ENCODE data around the gene DLGAP1. TPM values are rescaled to one million over a fixed set of nuclear protein-coding genes. Genes with fewer than 3 reads are reported as not detected.

The DLGAP1 gene
- total and polyA plus RNA-seq, 2 experiments from 2014 or later: 0.13 to 0.22 TPM

DNA sequence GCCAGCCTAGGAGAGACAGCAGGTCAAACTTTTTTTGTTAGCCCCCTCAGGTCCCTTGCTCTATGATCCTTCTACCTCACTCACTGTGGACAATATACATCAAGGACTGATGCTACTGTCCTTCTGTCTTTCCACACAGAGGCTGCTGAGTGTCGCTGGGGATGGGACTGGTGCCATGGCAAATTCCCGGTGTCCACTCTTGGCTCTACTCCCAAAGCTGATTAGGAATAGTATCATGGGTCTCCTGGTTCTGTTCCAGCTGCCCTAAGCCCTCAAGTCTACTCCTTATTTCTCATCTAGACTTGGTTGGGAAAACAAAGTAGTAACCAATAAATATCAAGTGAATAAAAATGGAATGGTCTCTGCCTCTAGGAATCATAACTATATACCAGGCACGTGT lies 563.9 kb downstream of the DLGAP1 start:
- Histone ChIP-seq H2AFZ (no peak overlapping the region), H4K20me1 (ENCODE audit: insufficient read depth) (no peaks in the 10 kb centered on the region), H3K4me2 (ENCODE audit: unreplicated experiment) (no peak overlapping the region), H3K9ac (no peak overlapping the region), H3K9me2 (ENCODE audit: insufficient read depth) (no peaks in the 10 kb centered on the region), H3K27ac (no peak overlapping the region), H3K36me3 (ENCODE audit: low read depth) (no peaks in the 10 kb centered on the region), H3K4me1 (ENCODE audit: insufficient read depth) (peaks cover 13% of the 10 kb centered on the region), H3K27me3 (replicated peaks; ENCODE audit: insufficient read depth) (no peaks in the 10 kb centered on the region), H3K4me3 (no peak overlapping the region), H3F3A (ENCODE audit: insufficient read depth) (peaks cover 10% of the 10 kb centered on the region; the same call in 1 of the 2 replicates), H3K79me2 (ENCODE audit: insufficient read depth) (no peaks in the 10 kb centered on the region), H3K9me3 (ENCODE audit: low read depth) (no peaks in the 10 kb centered on the region)
- 57 to 58% methylated on average over 3 of the region's 3 CpGs for WGBS, 2 experiments (ENCODE audit: low coverage in 1 of 2, low lambda C conversion rate in 2 of 2, missing lambda C conversion rate in 2 of 2)
- in situ Hi-C loops (cut with MboI): no loop called here
- TF ChIP-seq EZH2 (IDR thresholded peaks at IDR 0.05; ENCODE audit: insufficient read depth, poor library complexity, severe bottlenecking) (no peak), EZH2phosphoT487 (IDR thresholded peaks at IDR 0.05; ENCODE audit: insufficient read depth, low read depth) (no peak)
- DNase-seq: no peak

DNA sequence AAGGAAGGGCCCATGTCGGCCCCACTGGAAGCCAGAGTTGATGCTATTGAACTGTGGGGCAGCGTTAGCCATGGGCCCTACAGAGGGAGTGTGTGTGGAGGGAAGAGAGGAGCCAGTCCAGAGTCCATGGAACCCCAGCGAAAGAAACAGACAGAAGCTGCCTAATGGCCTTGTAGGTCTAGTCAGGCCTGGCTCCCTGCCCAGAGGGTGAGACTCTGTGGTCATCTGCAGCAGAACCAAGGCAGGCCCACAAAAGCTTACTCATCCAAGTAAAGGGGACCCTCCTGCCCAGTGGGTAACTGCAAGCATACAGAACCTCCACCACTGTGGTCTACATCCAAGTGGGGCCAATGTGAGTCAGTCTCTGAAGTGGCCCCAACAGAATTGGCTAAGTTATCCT lies 565.3 kb downstream of the DLGAP1 start:
- H3K4me1 ChIP-seq (ENCODE audit: insufficient read depth): peaks cover 13% of the 10 kb centered on the region
- no peaks in the 10 kb centered on the region for H4K20me1 ChIP-seq (ENCODE audit: insufficient read depth)
- H3K9me3 ChIP-seq (ENCODE audit: low read depth): no peaks in the 10 kb centered on the region
- no peak overlapping the region for H3K9ac ChIP-seq
- H3K79me2 ChIP-seq (ENCODE audit: insufficient read depth): no peaks in the 10 kb centered on the region
- TF ChIP-seq EZH2 (IDR thresholded peaks at IDR 0.05; ENCODE audit: insufficient read depth, poor library complexity, severe bottlenecking) (no peak), EZH2phosphoT487 (IDR thresholded peaks at IDR 0.05; ENCODE audit: insufficient read depth, low read depth) (no peak)
- H3F3A ChIP-seq (ENCODE audit: insufficient read depth): peaks cover 10% of the 10 kb centered on the region; the same call in 1 of the 2 replicates
- 84 to 89% methylated on average over 3 of the region's 3 CpGs for WGBS, 2 experiments (ENCODE audit: low coverage in 1 of 2, low lambda C conversion rate in 2 of 2, missing lambda C conversion rate in 2 of 2)
- in situ Hi-C loops (cut with MboI): no loop called here
- H3K36me3 ChIP-seq (ENCODE audit: low read depth): no peaks in the 10 kb centered on the region
- no peak overlapping the region for H3K27ac ChIP-seq
- no peak overlapping the region for H2AFZ ChIP-seq
- H3K9me2 ChIP-seq (ENCODE audit: insufficient read depth): no peaks in the 10 kb centered on the region
- no peak overlapping the region for H3K4me2 ChIP-seq (ENCODE audit: unreplicated experiment)
- no peaks in the 10 kb centered on the region for H3K27me3 ChIP-seq (replicated peaks; ENCODE audit: insufficient read depth)
- peak; percentile 85 for DNase-seq
- H3K4me3 ChIP-seq: no peak overlapping the region

DNA sequence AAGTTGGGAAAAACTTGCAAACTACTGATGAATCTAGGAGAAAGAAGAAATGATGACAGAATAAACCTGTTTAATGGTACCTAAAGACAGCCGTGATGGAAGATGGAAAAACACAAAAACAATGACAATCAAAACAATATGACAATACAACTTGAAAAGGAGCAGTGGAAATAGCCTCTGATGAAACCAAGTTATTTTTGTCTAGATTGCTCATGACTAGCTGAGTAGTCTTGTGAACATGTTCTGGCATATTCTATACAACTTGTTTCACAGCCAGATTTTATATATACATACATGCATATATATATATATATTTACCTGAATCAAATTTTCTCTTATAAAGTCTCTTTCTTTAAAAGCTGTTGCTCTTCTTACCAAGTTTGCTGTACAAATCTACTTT lies 566.0 kb downstream of the DLGAP1 start:
- no peak overlapping the region for H3K4me2 ChIP-seq (ENCODE audit: unreplicated experiment)
- no peak overlapping the region for H2AFZ ChIP-seq
- in situ Hi-C loops (cut with MboI): no loop called here
- no peaks in the 10 kb centered on the region for H3K27me3 ChIP-seq (replicated peaks; ENCODE audit: insufficient read depth)
- H3K27ac ChIP-seq: no peak overlapping the region
- H3K79me2 ChIP-seq (ENCODE audit: insufficient read depth): no peaks in the 10 kb centered on the region
- DNase-seq: peak; percentile 40
- H4K20me1 ChIP-seq (ENCODE audit: insufficient read depth): no peaks in the 10 kb centered on the region
- H3K9me3 ChIP-seq (ENCODE audit: low read depth): no peaks in the 10 kb centered on the region
- no peaks in the 10 kb centered on the region for H3K36me3 ChIP-seq (ENCODE audit: low read depth)
- no peak for TF ChIP-seq EZH2phosphoT487 (IDR thresholded peaks at IDR 0.05; ENCODE audit: insufficient read depth, low read depth)
- no peak for TF ChIP-seq EZH2 (IDR thresholded peaks at IDR 0.05; ENCODE audit: insufficient read depth, poor library complexity, severe bottlenecking)
- no peak overlapping the region for H3K9ac ChIP-seq
- WGBS, 2 experiments (ENCODE audit: low coverage in 1 of 2, low lambda C conversion rate in 2 of 2, missing lambda C conversion rate in 2 of 2): 82 to 95% methylated on average over 1 of the region's 1 CpG
- H3K4me1 ChIP-seq (ENCODE audit: insufficient read depth): peaks cover 13% of the 10 kb centered on the region
- H3K4me3 ChIP-seq: no peak overlapping the region
- H3K9me2 ChIP-seq (ENCODE audit: insufficient read depth): no peaks in the 10 kb centered on the region
- peaks cover 10% of the 10 kb centered on the region; the same call in 1 of the 2 replicates for H3F3A ChIP-seq (ENCODE audit: insufficient read depth)

DNA sequence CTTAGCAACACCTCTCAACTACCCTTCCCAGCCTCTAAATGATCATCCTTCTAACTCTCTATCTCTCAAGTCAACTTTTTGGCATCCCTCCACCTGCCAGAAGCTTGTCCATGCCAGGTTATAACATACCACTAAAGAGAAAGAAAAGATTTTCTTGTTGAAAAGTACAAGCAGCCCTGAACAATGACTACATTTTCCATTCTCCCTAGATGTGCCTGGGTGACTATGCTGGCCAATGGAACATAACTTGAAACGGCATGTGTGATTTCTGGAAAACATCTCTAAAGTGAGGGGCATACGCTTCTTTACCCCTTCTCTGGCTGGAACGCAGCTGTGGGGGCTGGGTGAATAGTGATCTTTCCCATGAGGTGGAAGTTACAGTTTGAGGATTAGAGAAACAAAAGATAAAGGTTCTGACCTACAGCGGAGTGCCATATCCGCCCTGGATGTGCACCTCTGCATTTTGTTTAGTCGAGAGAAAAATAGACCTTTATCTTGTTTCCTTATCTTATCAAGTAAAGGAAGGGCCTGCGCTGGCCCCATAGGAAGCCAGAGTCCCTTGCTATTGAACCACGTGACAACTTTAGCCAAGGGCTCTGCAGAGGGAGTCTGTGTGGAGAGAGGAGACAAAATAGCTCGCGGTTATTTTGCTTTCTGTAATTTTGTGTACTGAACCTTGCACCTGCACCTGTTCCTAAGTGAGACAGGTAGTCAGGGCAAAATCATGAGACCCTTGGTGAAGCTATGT lies 568.4 kb downstream of the DLGAP1 start:
- Histone ChIP-seq H3K9me3 (ENCODE audit: low read depth) (no peaks in the 10 kb centered on the region), H3K27ac (no peak overlapping the region), H3K9ac (no peak overlapping the region), H3K9me2 (ENCODE audit: insufficient read depth) (no peaks in the 10 kb centered on the region), H3K4me1 (ENCODE audit: insufficient read depth) (peaks cover 13% of the 10 kb centered on the region), H2AFZ (no peak overlapping the region), H3K4me2 (ENCODE audit: unreplicated experiment) (no peak overlapping the region), H3F3A (ENCODE audit: insufficient read depth) (peaks cover 10% of the 10 kb centered on the region; the same call in 1 of the 2 replicates), H3K4me3 (no peak overlapping the region), H3K36me3 (ENCODE audit: low read depth) (no peaks in the 10 kb centered on the region), H3K27me3 (replicated peaks; ENCODE audit: insufficient read depth) (no peaks in the 10 kb centered on the region), H3K79me2 (ENCODE audit: insufficient read depth) (no peaks in the 10 kb centered on the region), H4K20me1 (ENCODE audit: insufficient read depth) (no peaks in the 10 kb centered on the region)
- TF ChIP-seq EZH2phosphoT487 (IDR thresholded peaks at IDR 0.05; ENCODE audit: insufficient read depth, low read depth) (no peak), EZH2 (IDR thresholded peaks at IDR 0.05; ENCODE audit: insufficient read depth, poor library complexity, severe bottlenecking) (no peak)
- in situ Hi-C loops (cut with MboI): no loop called here
- DNase-seq: no peak
- 75 to 78% methylated on average over 10 of the region's 10 CpGs for WGBS, 2 experiments (ENCODE audit: low coverage in 1 of 2, low lambda C conversion rate in 2 of 2, missing lambda C conversion rate in 2 of 2)
